Glutamatergic neuron (in vitro differentiated cells): ENCODE measurements around the gene TCF7L2. TPM values are rescaled to one million over a fixed set of nuclear protein-coding genes. Genes with fewer than 3 reads are reported as not detected.

Experiments used
- DNase-seq: peaks from one replicate; pipeline ENCODE4 v3.0.0; 2022
- H3K27ac Mint-ChIP-seq: one replicate; pipeline ENCODE4 v1.8.0; 2020; ENCODE audit warnings: mild to moderate bottlenecking, mixed read lengths, inconsistent platforms; ENCODE audit not compliant: unreplicated experiment
- H3K27me3 Mint-ChIP-seq: one replicate; pipeline ENCODE4 v1.8.0; 2020; ENCODE audit warnings: mild to moderate bottlenecking, moderate library complexity, mixed read lengths, inconsistent platforms; ENCODE audit not compliant: unreplicated experiment
- H3K36me3 Mint-ChIP-seq: one replicate; pipeline ENCODE4 v1.8.0; 2020; ENCODE audit warnings: mild to moderate bottlenecking, mixed read lengths, inconsistent platforms; ENCODE audit not compliant: unreplicated experiment
- H3K4me1 Mint-ChIP-seq: one replicate; pipeline ENCODE4 v1.8.0; 2020; ENCODE audit warnings: mild to moderate bottlenecking, low read depth, mixed read lengths, inconsistent platforms; ENCODE audit not compliant: unreplicated experiment
- H3K4me3 Mint-ChIP-seq: one replicate; pipeline ENCODE4 v1.8.0; 2020; ENCODE audit warnings: mild to moderate bottlenecking, mixed read lengths, inconsistent platforms; ENCODE audit not compliant: unreplicated experiment
- H3K9me3 Mint-ChIP-seq: one replicate; pipeline ENCODE4 v1.8.0; 2020; ENCODE audit warnings: mild to moderate bottlenecking, moderate library complexity, mixed read lengths, inconsistent platforms; ENCODE audit not compliant: unreplicated experiment
- CTCF ChIP-seq: fragments of 200-600 bp; sonication (generic); IDR thresholded peaks from one replicate; pipeline ENCODE4 v1.5.0; 2021; ENCODE audit not compliant: partially characterized antibody, unreplicated experiment
- total RNA-seq: library from RNA; stranded (reverse); fragmentation: NEBNext Ultra II Directional; extraction: Animal tissue kit (Norgen Biotek cat#: 25700); gene quantifications from one replicate; pipeline ENCODE4 v1.2.1, GENCODE V29; 2021; ENCODE audit not compliant: unreplicated experiment

TCF7L2 gene
- total RNA-seq, 1 donor from 2014 or later, result 5.0 TPM

- peaks cover 7% of the 10 kb centered on the region for H3K4me1 Mint-ChIP-seq
- no peak overlapping the region for H3K27ac Mint-ChIP-seq
- H3K4me3 Mint-ChIP-seq, result peak overlapping the region; percentile 13
- TF ChIP-seq CTCF, result no peak
- H3K27me3 Mint-ChIP-seq, result no peaks in the 10 kb centered on the region
- DNase-seq, result no peak
- no peaks in the 10 kb centered on the region for H3K36me3 Mint-ChIP-seq
- no peaks in the 10 kb centered on the region for H3K9me3 Mint-ChIP-seq
Measured at GRCh38 chr10:113011592-113012374, 61.7 kb downstream of the TCF7L2 start.

- DNase-seq, result no peak
- H3K27me3 Mint-ChIP-seq, result peaks cover 2% of the 10 kb centered on the region
- peaks cover 2% of the 10 kb centered on the region for H3K9me3 Mint-ChIP-seq
- H3K27ac Mint-ChIP-seq, result no peak overlapping the region
- H3K4me1 Mint-ChIP-seq, result peaks cover 14% of the 10 kb centered on the region
- no peak overlapping the region for H3K4me3 Mint-ChIP-seq
- no peaks in the 10 kb centered on the region for H3K36me3 Mint-ChIP-seq
- no peak for TF ChIP-seq CTCF
Measured at GRCh38 chr10:113015201-113015600, 65.2 kb downstream of the TCF7L2 start.

GRCh38 chr10:113017376-113017775, 67.3 kb downstream of the TCF7L2 start:
- peaks cover 9% of the 10 kb centered on the region for H3K4me1 Mint-ChIP-seq
- no peak for DNase-seq
- peaks cover 2% of the 10 kb centered on the region for H3K9me3 Mint-ChIP-seq
- peaks cover 2% of the 10 kb centered on the region for H3K27me3 Mint-ChIP-seq
- no peaks in the 10 kb centered on the region for H3K36me3 Mint-ChIP-seq
- TF ChIP-seq CTCF, result no peak
- H3K27ac Mint-ChIP-seq, result no peak overlapping the region
- H3K4me3 Mint-ChIP-seq, result no peak overlapping the region

- peaks cover 5% of the 10 kb centered on the region for H3K9me3 Mint-ChIP-seq
- TF ChIP-seq CTCF, result no peak
- H3K27ac Mint-ChIP-seq, result no peak overlapping the region
- H3K4me3 Mint-ChIP-seq, result no peak overlapping the region
- no peak for DNase-seq
- peaks cover 2% of the 10 kb centered on the region for H3K27me3 Mint-ChIP-seq
- no peaks in the 10 kb centered on the region for H3K36me3 Mint-ChIP-seq
- peaks cover 7% of the 10 kb centered on the region for H3K4me1 Mint-ChIP-seq
Measured at GRCh38 chr10:113018034-113018433, 68.0 kb downstream of the TCF7L2 start.

GRCh38 chr10:113019096-113019495, 69.0 kb downstream of the TCF7L2 start:
- no peaks in the 10 kb centered on the region for H3K36me3 Mint-ChIP-seq
- no peak overlapping the region for H3K4me3 Mint-ChIP-seq
- peaks cover 5% of the 10 kb centered on the region for H3K9me3 Mint-ChIP-seq
- peaks cover 2% of the 10 kb centered on the region for H3K27me3 Mint-ChIP-seq
- H3K27ac Mint-ChIP-seq, result no peak overlapping the region
- no peak for TF ChIP-seq CTCF
- DNase-seq, result no peak
- H3K4me1 Mint-ChIP-seq, result peaks cover 7% of the 10 kb centered on the region
